Ramos (cell line): ENCODE results near the gene LHX4.

Experiments used
- in situ Hi-C: fragments of 300-500 bp; cut with MboI; formaldehyde crosslinking; loops from one replicate; pipeline ENCODE4 v1.14.3; 2022; ENCODE audit warnings: low sequenced_read_pairs; ENCODE audit not compliant: unreplicated experiment

The LHX4 gene

GRCh38 chr1:180218806-180219765 lies 11.0 kb upstream of the LHX4 start:
- in situ Hi-C loops, result no loop called here

GRCh38 chr1:180219776-180220175 lies 10.3 kb upstream of the LHX4 start:
- in situ Hi-C loops, result no loop called here

DNA sequence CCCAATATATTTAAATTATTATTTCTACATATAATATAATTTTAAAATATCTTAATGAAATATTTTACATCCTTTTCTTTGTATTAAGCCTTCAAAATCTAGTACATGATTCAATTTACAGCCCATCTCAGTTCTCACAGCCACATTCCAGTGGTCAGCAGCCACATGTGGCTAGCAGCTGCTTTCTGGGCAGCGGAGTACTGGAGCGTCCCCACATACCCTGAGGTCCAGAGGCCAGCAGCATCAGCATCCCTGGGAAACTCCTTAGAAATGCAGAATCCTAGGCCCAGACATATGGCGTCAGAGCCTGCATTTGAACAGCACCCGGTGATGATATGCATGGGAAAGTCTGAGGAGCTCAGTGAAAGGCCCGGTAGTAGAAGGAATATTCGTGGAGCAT lies 8.6 kb upstream of the LHX4 start:
- in situ Hi-C loops, result no loop called here

DNA sequence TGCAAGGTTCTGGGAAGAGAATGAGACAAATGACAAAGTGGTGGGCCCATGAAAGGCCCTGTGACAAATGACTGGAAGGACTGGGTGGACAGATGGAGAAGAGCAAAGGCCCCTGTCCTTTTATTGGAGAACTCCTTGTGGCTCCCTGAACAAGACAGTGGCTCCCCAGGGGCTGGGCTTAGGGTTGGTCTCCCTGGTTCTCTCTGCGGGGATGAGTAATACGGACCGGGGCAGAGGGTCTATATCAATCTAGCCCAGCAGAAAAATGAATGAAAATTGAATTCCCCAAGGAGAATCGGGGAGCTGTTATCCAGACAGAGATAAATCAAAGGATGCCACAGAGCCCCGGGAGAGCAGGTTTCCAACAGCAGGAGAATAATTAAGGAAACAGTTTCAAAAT lies 5.2 kb upstream of the LHX4 start:
- in situ Hi-C loops, result no loop called here

DNA sequence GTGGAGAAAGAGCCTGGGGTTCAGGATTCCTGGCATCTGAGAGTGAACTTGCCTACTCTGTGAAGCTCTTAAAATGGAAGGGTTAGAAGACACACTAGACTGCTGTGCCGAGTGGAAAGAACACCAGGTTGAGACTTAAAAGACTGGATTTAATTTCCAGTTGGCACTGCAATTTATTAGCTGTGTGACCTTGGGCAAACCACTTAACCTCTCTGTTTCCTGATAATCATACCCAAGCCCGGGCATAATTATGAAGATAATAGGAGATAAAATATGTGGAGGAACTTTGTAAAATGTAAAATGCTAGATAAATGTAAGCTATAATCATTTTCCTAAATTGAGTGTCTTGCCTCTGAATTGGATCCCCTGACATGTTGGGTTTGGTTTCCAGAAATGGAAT lies 4.7 kb upstream of the LHX4 start:
- in situ Hi-C loops, result no loop called here

DNA sequence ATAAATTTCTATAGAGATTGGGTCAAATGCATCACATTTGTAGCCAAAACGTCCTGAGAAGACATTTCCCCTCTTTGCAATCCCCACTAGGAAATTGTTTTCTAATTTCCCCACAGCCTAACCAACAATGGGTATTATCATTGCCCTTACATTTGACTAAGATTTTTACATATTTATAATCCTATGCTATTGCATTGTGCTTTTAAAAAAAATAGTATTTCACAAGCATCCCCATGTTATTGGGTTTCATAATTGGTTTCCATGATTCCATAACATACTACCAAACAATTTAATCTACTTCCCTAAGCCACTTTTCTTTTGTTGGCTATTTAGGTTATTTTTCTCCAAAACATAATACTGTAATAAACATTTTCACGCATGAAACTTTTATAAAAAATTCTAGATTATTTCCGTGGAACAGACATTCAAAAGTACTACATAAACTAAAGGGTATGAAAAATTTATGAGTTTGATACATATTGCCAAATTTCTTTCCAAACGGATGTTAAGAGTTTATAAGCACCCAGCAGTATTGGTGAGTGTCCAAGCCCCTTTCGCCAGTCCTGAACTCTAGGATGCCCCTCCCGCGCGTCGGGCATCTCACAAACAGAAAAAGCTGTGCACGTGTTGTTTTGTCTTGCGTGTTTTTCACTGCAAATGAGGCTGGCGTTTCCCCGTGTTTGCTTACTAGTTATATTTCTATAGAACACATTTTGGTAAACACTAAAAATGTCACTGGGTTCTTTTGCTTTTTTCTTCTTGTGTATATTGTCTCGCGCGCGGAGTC lies 2.0 kb upstream of the LHX4 start:
- in situ Hi-C loops, result no loop called here

GRCh38 chr1:180228648-180229482 lies 1.2 kb upstream of the LHX4 start:
- in situ Hi-C loops, result no loop called here

- in situ Hi-C loops, result no loop called here
Observed at GRCh38 chr1:180230416-180230790, 339 bp downstream of the LHX4 start.

DNA sequence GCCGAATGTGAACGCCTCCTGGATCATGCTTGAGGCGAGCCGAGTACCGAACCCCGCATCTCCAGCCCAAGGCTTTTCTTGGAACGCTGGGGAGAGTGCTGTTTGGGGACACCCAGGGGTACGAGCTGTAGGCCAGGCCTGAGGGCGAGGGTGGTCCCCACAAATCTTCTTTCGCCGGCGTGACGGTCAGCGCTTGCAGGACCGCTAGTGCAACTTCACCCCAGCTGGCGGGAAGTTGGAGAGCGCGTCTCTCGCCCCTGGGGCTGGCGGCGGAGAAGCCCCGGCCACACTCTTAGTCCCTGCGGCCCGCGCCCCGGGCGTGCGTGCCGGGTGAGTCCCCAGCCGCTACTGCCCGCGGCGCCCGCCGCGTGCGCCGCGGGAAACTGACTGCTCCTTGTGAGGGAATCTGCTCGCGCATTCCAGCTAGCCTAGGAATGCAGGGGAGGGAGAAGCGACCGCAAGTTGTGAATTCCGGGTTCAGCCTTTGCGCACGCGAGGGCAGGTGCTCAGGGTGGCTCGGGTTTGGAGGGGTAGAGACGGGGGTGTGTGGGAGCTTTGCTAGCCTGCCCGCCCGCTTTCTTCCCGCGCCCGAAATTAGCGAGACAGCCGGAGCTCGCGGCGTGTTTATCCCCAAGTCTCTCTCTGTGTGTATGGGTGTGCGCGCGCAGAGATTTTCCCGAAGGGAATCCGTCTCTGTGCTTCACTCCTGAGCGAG lies 884 bp downstream of the LHX4 start:
- in situ Hi-C loops, result no loop called here

- in situ Hi-C loops, result no loop called here
Observed at GRCh38 chr1:180231506-180231921, 1.4 kb downstream of the LHX4 start.

- in situ Hi-C loops, result no loop called here
Observed at GRCh38 chr1:180231936-180232335, 1.9 kb downstream of the LHX4 start.

- in situ Hi-C loops, result no loop called here
Observed at GRCh38 chr1:180232521-180233043, 2.5 kb downstream of the LHX4 start.

DNA sequence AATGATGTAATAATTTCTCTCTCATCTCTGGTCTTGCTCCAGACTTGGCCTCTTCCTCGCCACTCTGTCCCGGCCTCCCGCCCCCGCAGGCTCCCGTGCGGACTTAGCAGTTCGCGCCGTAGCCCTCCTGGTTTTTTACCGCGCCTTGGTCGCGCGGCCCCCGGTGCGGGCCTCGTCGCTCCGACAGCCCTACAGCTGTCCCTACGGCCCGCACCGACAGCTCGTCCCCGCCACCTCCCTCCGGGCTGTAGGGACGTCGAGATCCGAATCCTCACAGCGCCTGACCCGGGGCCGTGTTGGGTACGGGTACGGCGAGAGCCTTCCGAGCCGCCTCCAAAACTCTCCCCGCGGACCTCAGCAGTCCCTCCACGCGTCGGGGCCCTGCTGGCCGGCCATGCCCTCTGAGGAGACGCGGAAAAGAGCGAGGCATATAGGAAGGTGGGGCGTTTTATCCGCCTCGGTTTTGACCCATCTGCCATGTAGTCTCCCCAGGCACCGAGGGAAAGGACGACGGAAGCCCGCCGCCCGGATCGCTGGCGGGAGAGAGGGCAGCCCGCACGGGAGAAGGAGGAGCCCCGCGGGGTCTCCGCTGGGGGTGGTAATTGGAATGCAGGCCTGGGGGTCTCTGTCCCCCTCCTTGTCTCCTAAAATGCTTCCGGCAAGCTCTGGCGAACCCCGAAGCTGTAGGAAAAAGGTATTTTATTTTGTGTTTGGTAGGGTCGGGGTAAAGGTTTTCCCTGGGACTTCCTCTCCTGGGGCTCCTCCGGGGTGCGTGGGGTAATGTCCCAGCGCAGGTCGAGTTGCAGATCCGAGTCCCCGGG lies 3.3 kb downstream of the LHX4 start:
- in situ Hi-C loops, result no loop called here

- in situ Hi-C loops, result no loop called here
Observed at GRCh38 chr1:180234369-180235076, 4.5 kb downstream of the LHX4 start.

DNA sequence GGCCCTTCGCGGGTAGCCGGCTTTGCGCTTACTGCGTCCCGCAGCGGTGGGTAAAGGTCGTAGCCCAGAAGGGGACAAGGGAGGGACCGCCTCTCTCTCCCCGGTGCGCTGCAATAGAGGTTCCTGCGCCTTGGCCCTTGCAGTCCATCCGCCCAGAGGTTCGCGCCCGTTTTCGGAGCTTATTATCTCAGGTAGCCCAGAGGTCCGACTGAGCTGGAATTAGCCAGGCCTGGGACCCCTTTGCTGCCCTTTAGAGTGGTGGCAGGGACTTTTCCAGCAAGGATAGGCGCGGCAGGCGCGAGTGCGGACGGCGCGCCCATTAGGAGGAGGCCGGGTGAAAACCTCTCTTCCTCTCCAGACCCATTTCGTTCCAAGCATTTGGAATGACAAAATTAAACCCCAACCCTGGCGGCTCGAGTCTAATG lies 5.0 kb downstream of the LHX4 start:
- in situ Hi-C loops, result no loop called here

DNA sequence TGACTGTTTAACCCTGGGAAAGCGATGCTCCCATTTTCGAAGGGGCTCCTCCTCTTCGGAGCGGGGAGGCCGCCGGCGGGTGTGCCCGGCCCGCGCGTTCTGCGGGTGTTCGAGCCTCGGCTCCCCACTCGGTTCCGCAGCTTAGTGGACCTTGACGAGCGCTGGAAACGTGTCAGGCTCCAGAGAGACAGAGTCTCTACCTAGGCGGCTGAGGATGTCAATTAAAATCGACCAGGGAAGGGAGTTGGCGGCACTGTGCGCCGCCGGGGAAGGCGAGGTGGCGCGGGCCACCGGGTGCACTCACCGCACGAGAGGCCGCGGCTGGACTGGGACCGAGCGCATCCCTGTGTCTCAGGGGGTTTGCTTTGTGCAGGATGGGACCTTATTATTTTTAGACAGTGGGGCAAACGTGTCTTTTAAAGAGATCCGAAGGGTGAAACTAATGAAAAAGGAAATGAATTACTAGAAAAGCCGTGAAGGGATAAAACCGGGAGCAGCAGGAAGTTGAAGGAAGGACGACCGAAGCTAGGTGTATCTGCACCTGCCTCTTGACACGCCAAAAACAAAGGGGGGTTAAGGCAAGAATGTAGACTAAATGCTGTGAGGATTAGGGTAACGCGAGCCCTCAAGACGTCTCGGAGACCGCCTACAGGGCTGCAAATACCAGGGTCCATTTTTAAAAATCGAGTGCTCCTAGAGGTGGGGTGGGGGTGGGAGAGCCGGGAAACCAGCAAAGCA lies 5.6 kb downstream of the LHX4 start:
- in situ Hi-C loops, result no loop called here

- in situ Hi-C loops, result no loop called here
Observed at GRCh38 chr1:180236698-180237509, 6.8 kb downstream of the LHX4 start.
